ENCODE results near the gene HOXB4.

The HOXB4 gene

GRCh38 chr17:48558057-48558830 lies 19.9 kb downstream of the HOXB4 start:
- no peak for DNase-seq

GRCh38 chr17:48556576-48557401 lies 21.4 kb downstream of the HOXB4 start:
- no peak for DNase-seq

- DNase-seq = no peak
Measured at GRCh38 chr17:48556229-48556575, 21.9 kb downstream of the HOXB4 start.

DNA sequence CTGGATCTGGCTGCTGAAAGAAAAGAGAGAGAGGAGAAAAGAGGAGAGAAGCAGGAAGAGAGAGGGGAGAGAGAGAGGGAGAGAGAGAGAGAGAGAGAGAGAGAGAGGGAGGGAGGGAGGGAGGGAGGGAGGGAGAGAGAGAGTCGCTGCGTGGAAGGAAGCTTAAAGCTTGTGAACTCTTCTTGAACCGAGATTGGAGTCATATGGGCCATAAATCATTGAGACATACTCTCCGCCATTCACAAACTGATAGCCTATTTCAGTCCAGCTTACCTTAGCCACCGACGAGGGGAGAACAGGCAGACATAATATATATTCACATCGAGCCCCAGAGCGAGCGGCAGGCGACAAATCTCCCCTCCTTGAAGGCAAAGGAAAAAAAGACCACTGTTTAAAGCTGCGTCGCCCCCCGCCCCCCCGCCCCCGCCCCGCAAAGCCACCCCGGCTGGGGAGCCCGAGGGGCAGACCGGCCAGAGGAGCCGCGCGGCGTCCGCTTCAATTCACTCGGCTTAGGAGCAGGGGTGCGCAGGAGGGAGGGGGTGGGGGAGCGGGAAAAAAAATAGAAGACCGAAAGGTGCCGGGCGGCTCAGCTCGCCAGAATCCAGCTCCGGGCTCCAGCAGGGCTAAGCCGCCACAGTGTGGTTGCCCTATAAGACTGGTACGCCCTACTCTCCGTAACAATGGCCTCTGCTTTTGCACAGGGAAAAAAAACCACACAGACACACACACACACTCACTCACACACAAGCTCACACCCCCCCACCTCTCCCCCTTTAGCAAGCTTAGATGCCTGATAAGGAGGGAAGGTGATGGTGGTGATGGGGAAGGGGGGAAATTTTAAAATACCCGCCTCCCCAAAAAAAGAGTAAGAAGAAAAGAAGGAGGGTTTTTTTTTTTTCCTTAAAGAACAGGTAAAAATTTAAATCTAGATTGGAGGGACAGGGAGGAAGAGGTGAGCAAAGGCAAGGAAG lies 22.6 kb downstream of the HOXB4 start:
- DNase-seq = no peak

DNA sequence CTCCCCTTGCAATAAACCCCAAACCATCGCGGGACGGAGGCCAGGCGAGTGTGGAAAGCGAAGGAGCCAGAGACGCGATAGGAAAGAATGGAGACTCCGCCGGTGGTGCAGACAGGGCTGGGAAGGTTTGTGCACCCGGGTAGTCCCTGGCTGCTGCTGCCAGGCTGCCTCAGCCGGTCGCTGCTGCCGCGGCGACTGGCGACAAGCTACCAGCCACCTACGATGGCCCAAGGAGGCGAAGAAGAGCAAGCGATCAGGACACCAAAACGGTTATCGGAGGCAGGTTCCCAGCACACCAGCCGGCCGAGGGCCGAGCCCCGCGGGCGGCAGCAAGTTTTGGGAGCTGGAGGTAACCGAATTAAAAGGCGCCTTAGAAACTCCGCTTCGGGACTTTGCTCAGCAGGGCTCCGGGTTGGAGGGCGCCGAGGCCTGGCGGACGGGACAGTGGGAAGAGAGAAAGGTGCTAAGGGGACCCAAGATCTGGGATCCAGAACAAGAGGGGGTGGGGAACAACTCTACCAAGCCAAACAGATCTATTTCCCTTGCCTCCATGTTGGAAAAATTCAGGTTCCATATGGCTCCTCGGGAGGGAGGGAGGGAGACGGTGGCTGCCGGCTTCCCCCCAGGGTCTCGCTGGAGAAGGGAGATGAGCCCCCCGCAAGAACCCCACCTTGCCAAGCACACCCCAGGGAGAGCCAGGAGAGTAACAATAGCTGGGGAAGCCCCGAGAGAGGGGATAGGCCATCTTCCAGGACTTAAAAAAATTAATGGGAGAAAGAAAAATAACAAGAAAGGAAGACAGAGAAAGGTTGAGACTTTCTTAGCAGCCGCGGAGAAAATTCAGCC lies 23.5 kb downstream of the HOXB4 start:
- no peak for DNase-seq

DNA sequence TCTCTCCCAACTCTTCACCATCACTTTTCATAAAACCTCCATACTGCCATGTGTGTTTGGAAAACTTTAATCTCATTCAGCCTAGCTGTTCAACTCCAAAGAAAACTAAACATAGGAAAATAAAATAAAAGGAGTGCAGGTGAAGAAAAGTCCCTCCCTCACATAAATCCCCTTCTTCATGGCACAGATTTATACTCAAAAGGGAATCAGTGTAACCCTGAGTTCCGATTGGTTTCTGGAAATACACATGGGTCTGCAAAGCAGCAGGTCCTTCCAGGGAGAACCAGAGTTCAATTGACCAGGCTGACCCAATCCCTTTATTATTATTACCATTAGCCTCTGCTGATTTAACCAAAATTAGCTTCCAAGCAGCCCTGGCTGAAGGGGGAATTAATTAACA lies 24.3 kb downstream of the HOXB4 start:
- no peak for DNase-seq

DNA sequence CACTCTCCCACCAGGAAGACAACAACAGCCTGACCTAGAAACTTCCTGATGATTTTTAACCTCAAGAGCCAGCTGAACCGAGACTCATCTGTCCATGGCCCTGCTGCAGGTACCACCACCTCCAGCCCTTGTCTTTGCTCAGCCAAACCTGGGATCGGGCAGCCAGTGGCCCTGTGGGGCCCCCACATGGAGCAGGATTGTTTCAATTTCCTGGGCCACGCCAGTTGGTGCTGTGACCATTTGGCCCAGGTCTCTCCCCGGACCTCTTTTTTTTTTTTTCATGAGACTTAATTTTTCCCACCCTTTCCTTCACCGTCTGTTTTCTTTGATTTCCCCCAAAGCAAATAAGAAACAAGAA lies 25.0 kb downstream of the HOXB4 start:
- no peak for DNase-seq

- no peak for DNase-seq
Measured at GRCh38 chr17:48552466-48553189, 25.5 kb downstream of the HOXB4 start.

GRCh38 chr17:48551596-48552465 lies 26.3 kb downstream of the HOXB4 start:
- no peak for DNase-seq

DNA sequence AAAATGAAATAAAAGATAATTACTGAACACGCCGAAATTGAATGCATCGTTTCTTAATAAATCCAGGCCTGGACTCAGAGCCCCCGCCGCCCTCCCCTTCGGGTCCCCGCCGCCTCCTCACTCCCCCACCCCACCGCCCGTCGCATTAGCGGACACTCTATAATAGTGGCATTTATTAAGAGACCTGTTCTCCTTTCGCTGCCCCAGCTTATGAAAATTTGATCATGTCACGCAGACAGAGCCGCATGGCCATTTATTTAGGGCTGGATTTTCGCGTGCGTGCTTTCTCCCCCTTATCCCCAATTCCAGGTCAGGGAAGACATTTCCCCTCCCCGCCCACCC lies 27.0 kb downstream of the HOXB4 start:
- no peak for DNase-seq

DNA sequence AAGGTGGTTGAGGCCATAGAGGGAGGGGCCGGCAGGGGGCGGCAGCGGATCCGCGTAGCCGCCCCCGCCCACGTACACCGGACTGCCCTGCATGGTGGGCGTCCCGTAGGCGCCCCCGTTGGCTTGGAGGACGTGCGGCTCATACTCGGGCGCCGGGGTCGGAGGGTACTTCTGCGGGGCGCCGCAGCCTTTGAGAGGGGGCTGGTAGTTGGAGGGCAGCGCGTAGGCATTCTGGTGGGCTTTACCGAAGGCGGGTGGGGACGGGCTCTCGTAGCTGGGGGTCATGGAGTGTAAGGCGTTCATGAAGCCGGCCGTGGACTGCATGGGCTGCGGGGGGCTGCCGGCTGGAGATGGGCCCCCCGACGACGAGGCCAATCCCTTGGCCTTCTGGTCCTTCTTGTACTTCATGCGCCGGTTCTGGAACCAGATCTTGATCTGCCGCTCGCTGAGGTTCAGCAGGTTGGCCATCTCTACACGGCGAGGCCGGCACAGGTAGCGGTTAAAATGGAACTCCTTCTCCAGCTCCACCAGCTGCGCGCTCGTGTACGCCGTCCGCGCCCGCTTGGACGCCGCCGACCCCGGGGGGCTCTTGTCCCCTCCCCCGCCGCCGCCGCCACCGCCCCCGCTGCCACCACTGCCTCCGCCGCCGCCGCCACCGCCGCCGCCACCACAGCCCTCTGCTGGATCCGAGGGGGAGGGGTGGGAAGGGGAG lies 27.5 kb downstream of the HOXB4 start:
- DNase-seq = no peak

- DNase-seq = no peak
Measured at GRCh38 chr17:48549914-48550501, 28.1 kb downstream of the HOXB4 start.

DNA sequence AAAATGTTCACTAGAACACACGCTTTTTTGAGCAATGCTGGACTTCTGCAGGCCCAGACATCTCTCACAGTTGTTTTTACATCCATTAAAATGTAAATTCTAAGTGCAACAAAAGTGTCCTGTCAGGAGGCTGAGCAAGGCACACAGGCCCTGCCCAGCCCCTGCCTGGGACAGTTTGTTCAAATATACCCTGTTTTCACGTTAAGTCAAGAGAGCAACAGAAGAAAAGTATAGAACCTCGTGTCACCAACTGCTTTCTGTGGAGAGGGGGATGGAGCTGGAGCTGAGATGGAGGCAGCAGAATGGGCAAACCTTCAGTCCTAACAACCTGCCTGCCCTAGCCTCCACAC lies 28.9 kb downstream of the HOXB4 start:
- no peak for DNase-seq

GRCh38 chr17:48548523-48549280 lies 29.4 kb downstream of the HOXB4 start:
- DNase-seq = no peak

- DNase-seq = no peak
Measured at GRCh38 chr17:48547808-48548522, 30.2 kb downstream of the HOXB4 start.

DNA sequence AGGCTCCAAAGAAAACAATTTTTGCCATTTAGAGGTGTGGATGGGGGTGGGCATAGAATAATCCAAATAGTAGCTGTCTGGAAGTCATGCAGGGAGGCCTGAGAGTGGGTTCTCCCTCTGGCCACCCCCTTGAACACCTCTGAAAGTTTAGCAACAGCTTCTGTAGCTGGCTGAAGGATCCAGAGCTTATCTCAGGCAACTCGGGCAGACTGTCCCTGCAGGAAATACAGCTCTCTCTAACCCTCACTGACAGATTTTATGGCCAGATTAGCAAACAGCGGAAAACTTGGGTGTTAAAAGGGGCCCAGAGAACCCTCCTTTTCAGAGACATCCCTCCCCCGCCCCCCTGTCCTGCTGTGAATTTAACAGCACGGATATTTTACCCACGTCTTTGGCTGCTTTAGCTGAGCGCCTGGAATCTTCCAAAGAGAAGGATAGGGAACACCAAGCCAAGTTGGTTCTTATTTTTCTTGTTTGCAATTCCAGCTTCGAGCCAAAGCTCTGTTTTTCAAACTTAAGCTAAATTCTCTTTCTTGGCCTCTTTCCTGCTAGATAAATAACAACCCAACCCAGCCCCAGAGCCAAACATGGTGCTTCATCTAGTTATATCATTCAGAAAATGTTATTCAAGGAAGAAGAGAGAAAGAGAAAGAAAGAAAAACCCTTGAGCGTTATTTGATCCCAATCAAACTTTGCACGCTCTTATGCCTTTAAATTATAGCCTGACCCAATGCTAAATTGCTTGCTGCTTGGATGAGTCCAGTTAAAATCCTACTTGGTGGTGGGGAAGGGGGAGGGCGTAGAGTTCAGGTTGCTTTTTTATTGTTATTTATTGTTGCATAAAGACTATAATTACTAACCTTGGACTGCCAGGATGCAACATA lies 31.0 kb downstream of the HOXB4 start:
- peak; percentile 92 for DNase-seq
